WTC11 (cell line): ENCODE results near the gene FOCAD. TPM values are rescaled to one million over a fixed set of nuclear protein-coding genes. Genes with fewer than 3 reads are reported as not detected.

ENCODE experiments used
- ATAC-seq: fragments of 200-7000 bp; cut with Tn5 transposase; 2 replicates; pipeline ENCODE4 v1.10.0; 2021; ENCODE audit warnings: mild to moderate bottlenecking, moderate library complexity
- CTCF ChIA-PET: fragments of 300-600 bp; sonication (Branson Sonifier 250); formaldehyde crosslinking; loops from one replicate; lab custom pipeline; 2021; ENCODE audit warnings: antibody characterized with exemption; lab: Charles Lee
- POLR2A ChIA-PET: fragments of 350-600 bp; sonication (Branson Sonifier 250); formaldehyde crosslinking; loops from one replicate; lab custom pipeline; 2021; ENCODE audit warnings: antibody characterized with exemption; lab: Charles Lee
- DNase-seq: peaks from one replicate; pipeline ENCODE4 v3.0.0; 2021; ENCODE audit warnings: low spot score
- H3K27ac Mint-ChIP-seq: 2 replicates; pipeline ENCODE4 v1.8.0; 2021; ENCODE audit warnings: mixed read lengths
- H3K27me3 Mint-ChIP-seq: 2 replicates; pipeline ENCODE4 v1.8.0; 2021; ENCODE audit warnings: low read depth, mild to moderate bottlenecking, moderate library complexity, mixed read lengths
- H3K36me3 Mint-ChIP-seq: 2 replicates; pipeline ENCODE4 v1.8.0; 2021; ENCODE audit warnings: mixed read lengths
- H3K4me1 Mint-ChIP-seq: 2 replicates; pipeline ENCODE4 v1.8.0; 2022; ENCODE audit warnings: mixed read lengths
- H3K4me3 Mint-ChIP-seq: 2 replicates; pipeline ENCODE4 v1.8.0; 2021; ENCODE audit warnings: mild to moderate bottlenecking, moderate library complexity, mixed read lengths
- H3K9me3 Mint-ChIP-seq: 2 replicates; pipeline ENCODE4 v1.8.0; 2021; ENCODE audit warnings: mixed read lengths
- ATF3 ChIP-seq: sonication (generic); formaldehyde crosslinking; conservative IDR thresholded peaks from 2 replicates; pipeline ENCODE4 v1.8.1; 2022; ENCODE audit warnings: mild to moderate bottlenecking, missing genetic modification reagents
- CREM ChIP-seq: sonication (generic); formaldehyde crosslinking; IDR thresholded peaks from 2 replicates; pipeline ENCODE4 v1.8.1; 2022; ENCODE audit warnings: mild to moderate bottlenecking, missing genetic modification reagents, moderate library complexity
- ETV6 ChIP-seq: sonication (generic); formaldehyde crosslinking; IDR thresholded peaks from 2 replicates; pipeline ENCODE4 v1.8.1; 2022; ENCODE audit warnings: mild to moderate bottlenecking, missing genetic modification reagents
- FOXK1 ChIP-seq: sonication (generic); formaldehyde crosslinking; IDR thresholded peaks from 2 replicates; pipeline ENCODE4 v1.8.0; 2022; ENCODE audit warnings: mild to moderate bottlenecking, moderate library complexity, missing genetic modification reagents
- NFE2L1 ChIP-seq: sonication (generic); formaldehyde crosslinking; IDR thresholded peaks from 2 replicates; pipeline ENCODE4 v1.8.1; 2023; ENCODE audit warnings: missing genetic modification reagents
- NR3C1 ChIP-seq: sonication (generic); formaldehyde crosslinking; conservative IDR thresholded peaks from 2 replicates; pipeline ENCODE4 v1.8.1; 2023; ENCODE audit warnings: low read depth, mild to moderate bottlenecking, missing genetic modification reagents
- RORB ChIP-seq: fragments of 250-450 bp; sonication (Bioruptor Pico); IDR thresholded peaks from 2 replicates; pipeline ENCODE4 v1.9.0; 2021; ENCODE audit warnings: mild to moderate bottlenecking
- total RNA-seq: library from RNA; stranded (reverse); gene quantifications from 3 replicates; pipeline ENCODE4 v1.2.3, GENCODE V29; 2021
- TF ChIP-seq, protein P1 (sequence below): fragments of 250-450 bp; sonication (Bioruptor Pico); IDR thresholded peaks from 2 replicates; pipeline ENCODE4 v2.1.2; 2022; ENCODE audit warnings: mild to moderate bottlenecking, moderate library complexity
- TF ChIP-seq, protein P2 (sequence below): sonication (generic); formaldehyde crosslinking; IDR thresholded peaks from 2 replicates; pipeline ENCODE4 v1.8.1; 2023; ENCODE audit warnings: mild to moderate bottlenecking, missing genetic modification reagents, borderline replicate concordance
- TF ChIP-seq, protein P3 (sequence below): sonication (generic); formaldehyde crosslinking; IDR thresholded peaks from 2 replicates; pipeline ENCODE4 v1.8.1; 2023; ENCODE audit warnings: mild to moderate bottlenecking, missing genetic modification reagents
- TF ChIP-seq, protein P4 (sequence below): fragments of 250-450 bp; sonication (Bioruptor Pico); conservative IDR thresholded peaks from 2 replicates; pipeline ENCODE4 v1.9.0; 2021; ENCODE audit warnings: mild to moderate bottlenecking

The FOCAD gene
- total RNA-seq, 1 experiment from 2014 or later, result 34.3 TPM

- no peak for ATAC-seq
- peaks cover 3% of the 10 kb centered on the region for H3K4me1 Mint-ChIP-seq
- TF ChIP-seq CREM (CRISPR knock-in tag), result no peak
- TF ChIP-seq, protein P1, sequence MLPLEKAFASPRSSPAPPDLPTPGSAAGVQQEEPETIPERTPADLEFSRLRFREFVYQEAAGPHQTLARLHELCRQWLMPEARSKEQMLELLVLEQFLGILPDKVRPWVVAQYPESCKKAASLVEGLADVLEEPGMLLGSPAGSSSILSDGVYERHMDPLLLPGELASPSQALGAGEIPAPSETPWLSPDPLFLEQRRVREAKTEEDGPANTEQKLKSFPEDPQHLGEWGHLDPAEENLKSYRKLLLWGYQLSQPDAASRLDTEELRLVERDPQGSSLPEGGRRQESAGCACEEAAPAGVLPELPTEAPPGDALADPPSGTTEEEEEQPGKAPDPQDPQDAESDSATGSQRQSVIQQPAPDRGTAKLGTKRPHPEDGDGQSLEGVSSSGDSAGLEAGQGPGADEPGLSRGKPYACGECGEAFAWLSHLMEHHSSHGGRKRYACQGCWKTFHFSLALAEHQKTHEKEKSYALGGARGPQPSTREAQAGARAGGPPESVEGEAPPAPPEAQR, result no peak
- TF ChIP-seq, protein P2, sequence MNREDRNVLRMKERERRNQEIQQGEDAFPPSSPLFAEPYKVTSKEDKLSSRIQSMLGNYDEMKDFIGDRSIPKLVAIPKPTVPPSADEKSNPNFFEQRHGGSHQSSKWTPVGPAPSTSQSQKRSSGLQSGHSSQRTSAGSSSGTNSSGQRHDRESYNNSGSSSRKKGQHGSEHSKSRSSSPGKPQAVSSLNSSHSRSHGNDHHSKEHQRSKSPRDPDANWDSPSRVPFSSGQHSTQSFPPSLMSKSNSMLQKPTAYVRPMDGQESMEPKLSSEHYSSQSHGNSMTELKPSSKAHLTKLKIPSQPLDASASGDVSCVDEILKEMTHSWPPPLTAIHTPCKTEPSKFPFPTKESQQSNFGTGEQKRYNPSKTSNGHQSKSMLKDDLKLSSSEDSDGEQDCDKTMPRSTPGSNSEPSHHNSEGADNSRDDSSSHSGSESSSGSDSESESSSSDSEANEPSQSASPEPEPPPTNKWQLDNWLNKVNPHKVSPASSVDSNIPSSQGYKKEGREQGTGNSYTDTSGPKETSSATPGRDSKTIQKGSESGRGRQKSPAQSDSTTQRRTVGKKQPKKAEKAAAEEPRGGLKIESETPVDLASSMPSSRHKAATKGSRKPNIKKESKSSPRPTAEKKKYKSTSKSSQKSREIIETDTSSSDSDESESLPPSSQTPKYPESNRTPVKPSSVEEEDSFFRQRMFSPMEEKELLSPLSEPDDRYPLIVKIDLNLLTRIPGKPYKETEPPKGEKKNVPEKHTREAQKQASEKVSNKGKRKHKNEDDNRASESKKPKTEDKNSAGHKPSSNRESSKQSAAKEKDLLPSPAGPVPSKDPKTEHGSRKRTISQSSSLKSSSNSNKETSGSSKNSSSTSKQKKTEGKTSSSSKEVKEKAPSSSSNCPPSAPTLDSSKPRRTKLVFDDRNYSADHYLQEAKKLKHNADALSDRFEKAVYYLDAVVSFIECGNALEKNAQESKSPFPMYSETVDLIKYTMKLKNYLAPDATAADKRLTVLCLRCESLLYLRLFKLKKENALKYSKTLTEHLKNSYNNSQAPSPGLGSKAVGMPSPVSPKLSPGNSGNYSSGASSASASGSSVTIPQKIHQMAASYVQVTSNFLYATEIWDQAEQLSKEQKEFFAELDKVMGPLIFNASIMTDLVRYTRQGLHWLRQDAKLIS (CRISPR knock-in tag), result no peak
- TF ChIP-seq NFE2L1 (CRISPR knock-in tag), result no peak
- TF ChIP-seq, protein P3, sequence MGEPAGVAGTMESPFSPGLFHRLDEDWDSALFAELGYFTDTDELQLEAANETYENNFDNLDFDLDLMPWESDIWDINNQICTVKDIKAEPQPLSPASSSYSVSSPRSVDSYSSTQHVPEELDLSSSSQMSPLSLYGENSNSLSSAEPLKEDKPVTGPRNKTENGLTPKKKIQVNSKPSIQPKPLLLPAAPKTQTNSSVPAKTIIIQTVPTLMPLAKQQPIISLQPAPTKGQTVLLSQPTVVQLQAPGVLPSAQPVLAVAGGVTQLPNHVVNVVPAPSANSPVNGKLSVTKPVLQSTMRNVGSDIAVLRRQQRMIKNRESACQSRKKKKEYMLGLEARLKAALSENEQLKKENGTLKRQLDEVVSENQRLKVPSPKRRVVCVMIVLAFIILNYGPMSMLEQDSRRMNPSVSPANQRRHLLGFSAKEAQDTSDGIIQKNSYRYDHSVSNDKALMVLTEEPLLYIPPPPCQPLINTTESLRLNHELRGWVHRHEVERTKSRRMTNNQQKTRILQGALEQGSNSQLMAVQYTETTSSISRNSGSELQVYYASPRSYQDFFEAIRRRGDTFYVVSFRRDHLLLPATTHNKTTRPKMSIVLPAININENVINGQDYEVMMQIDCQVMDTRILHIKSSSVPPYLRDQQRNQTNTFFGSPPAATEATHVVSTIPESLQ (CRISPR knock-in tag), result no peak
- TF ChIP-seq RORB (CRISPR knock-in tag), result no peak
- TF ChIP-seq NR3C1, result no peak
- TF ChIP-seq, protein P4, sequence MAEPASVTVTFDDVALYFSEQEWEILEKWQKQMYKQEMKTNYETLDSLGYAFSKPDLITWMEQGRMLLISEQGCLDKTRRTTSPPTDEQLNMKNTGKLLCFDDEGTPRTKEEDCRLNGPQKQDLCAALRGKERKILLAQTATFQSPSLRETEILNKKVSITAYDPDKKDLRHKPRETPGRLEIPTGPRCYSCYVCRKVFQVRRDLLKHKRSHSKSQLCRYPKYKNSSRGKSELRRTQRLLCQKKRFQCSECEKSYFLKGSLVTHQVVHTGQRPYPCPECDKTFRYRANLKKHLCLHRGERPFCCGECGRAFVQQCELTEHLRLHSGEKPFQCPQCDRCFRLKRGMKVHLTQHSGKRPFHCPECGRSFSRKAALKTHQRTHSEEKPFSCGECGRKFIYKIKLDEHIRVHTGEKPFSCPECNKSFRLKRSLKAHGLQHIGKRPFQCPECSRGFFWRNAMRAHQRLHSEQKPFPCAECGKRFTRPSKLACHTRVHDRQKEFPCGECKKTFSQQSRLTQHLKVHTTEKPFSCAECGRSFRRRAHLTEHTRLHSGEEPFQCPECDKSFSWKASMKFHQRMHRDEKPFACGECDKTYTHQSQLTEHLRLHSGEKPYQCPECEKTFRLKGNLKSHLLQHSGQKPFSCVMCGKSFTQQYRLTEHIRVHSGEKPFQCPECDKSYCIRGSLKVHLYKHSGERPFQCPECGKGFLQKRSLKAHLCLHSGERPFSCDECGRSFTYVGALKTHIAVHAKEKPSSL (CRISPR knock-in tag), result no peak
- no peak for TF ChIP-seq FOXK1
- no peak for TF ChIP-seq ETV6 (CRISPR knock-in tag)
- TF ChIP-seq, all 79 proteins: peak for 0
- POLR2A ChIA-PET, result interaction anchor here (0.8 kb wide), 1 partner anchor 71 kb away, joined by 3 read pairs; no protein-coding TSS in a partner anchor
- H3K27me3 Mint-ChIP-seq, result no peaks in the 10 kb centered on the region
- no peak overlapping the region for H3K27ac Mint-ChIP-seq
- peaks cover 5% of the 10 kb centered on the region for H3K36me3 Mint-ChIP-seq
- CTCF ChIA-PET, result no interaction called here
- no peak for DNase-seq
- H3K4me3 Mint-ChIP-seq, result no peak overlapping the region
- no peaks in the 10 kb centered on the region for H3K9me3 Mint-ChIP-seq
Observed at GRCh38 chr9:20714442-20715415, 30.7 kb downstream of the FOCAD start.

DNA sequence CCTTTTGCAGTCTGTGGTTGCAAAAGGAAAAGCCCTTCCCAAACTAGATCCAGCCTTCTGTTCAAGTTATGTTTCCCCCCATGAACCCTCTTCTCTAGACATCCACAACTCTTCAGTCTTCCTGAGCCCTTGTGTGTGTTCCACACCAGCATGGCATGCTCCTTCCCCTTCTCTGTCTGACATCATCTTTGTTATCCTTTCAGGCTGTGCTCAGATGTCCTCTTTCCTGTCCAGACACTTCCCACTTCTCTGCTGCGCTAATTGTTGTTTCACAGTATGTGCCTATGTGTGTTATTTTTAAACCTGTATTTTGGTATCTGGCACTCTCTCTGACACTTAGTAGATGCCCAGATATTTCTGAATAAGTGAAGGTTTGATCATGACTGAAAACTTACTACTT, 38.2 kb downstream of the FOCAD start:
- Mint-ChIP-seq H3K27me3 (no peaks in the 10 kb centered on the region), H3K27ac (peak overlapping the region; percentile 60), H3K36me3 (peaks cover 10% of the 10 kb centered on the region), H3K4me1 (0 out of 2 replicates have a peak, but pooled peaks cover 2% of the 10 kb centered on the region), H3K9me3 (no peaks in the 10 kb centered on the region), H3K4me3 (no peak overlapping the region)
- ATAC-seq (no peak), DNase-seq (no peak)
- ChIA-PET CTCF (no interaction called here), POLR2A (no interaction called here)
- no peak for TF ChIP-seq ATF3 (CRISPR knock-in tag)
